Activated CD8-positive, alpha-beta memory T cell treated with anti-CD3 and anti-CD28 coated beads, Interleukin-2, amount 50 U/mL, for 24 hours (primary cell): Measurements from ENCODE around the gene CCNF.

ENCODE experiments used
- DNase-seq: peaks from one replicate; pipeline ENCODE4 v3.0.0-alpha.2; 2020; ENCODE audit errors: extremely low read depth

The CCNF gene

GRCh38 chr16:2485811-2486507 lies 56.7 kb downstream of the CCNF start:
- no peak for DNase-seq

GRCh38 chr16:2486645-2487516 lies 57.6 kb downstream of the CCNF start:
- DNase-seq: peak; percentile 37

- no peak for DNase-seq
These were observed 58.2 kb downstream of the CCNF start for GRCh38 chr16:2487517-2487842.

- DNase-seq: no peak
These were observed 58.8 kb downstream of the CCNF start for GRCh38 chr16:2487903-2488531.

GRCh38 chr16:2489581-2489980 lies 60.3 kb downstream of the CCNF start:
- DNase-seq: no peak

- DNase-seq: no peak
These were observed 61.2 kb downstream of the CCNF start for GRCh38 chr16:2490190-2491105.

- no peak for DNase-seq
These were observed 63.0 kb downstream of the CCNF start for GRCh38 chr16:2492292-2492691.

GRCh38 chr16:2493605-2494004 lies 64.4 kb downstream of the CCNF start:
- no peak for DNase-seq

GRCh38 chr16:2494616-2495015 lies 65.4 kb downstream of the CCNF start:
- no peak for DNase-seq

GRCh38 chr16:2495041-2495440 lies 65.8 kb downstream of the CCNF start:
- DNase-seq: no peak

GRCh38 chr16:2496223-2497115 lies 67.2 kb downstream of the CCNF start:
- no peak for DNase-seq

- no peak for DNase-seq
These were observed 67.9 kb downstream of the CCNF start for GRCh38 chr16:2497116-2497630.

GRCh38 chr16:2497695-2498484 lies 68.6 kb downstream of the CCNF start:
- no peak for DNase-seq

GRCh38 chr16:2498531-2499253 lies 69.4 kb downstream of the CCNF start:
- no peak for DNase-seq

- DNase-seq: no peak
These were observed 70.2 kb downstream of the CCNF start for GRCh38 chr16:2499454-2499853.

GRCh38 chr16:2499890-2500429 lies 70.7 kb downstream of the CCNF start:
- no peak for DNase-seq

GRCh38 chr16:2500430-2500917 lies 71.2 kb downstream of the CCNF start:
- no peak for DNase-seq

- DNase-seq: peak; percentile 38
These were observed 71.9 kb downstream of the CCNF start for GRCh38 chr16:2500918-2501750.
